ENCODE results near the gene GPR137.
A peak's percentile ranks its signal among the peaks of the same experiment; 100 is the strongest.

The GPR137 gene

DNA sequence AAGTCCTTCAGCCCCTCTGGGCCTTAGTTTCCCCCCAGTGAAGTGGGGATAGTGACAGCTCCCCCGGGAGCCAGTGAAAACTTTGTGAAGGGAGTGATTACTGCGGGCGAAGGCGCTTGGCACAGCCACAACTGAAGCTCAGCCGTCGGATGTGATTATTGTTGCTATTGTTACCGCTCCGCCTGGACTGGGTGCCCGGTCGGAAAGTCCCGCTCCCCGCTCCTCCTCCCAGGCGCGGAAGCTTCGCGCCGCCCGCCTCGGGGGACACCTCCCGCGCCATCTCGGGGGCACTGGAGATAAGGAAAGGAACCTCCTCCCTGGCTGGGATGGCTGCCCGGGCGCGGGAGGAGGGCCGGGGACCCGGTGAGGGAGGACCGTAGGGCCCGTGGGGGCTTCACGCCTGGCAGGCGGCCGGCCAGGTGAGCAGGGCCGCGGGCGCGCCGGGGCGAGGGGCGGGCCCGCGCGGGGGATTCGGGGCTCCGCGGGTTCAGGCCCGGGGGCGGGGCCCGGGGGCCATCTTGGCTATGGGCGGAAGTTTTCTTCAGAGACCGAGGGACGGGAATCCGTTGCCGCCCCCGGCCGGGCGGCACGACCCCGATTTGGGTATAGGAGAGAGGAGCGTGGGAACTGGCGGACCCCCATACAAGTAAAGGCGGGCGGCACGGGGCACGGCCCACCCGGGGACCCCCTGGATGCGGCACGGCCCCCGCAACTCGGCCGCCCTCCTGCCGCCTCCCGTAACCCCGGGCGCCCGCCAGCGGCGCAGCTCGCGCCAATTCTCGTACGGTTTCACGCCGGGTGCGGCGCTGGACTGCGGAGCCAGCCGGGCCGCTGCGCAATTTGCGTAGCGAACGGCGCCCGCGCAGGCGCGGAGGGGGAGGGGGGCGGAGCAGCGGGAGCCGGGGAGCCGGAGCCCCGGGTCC is at the start of gene GPR137:
Gene GPR137, plus strand, starts transcription at position 887 of the 923 bp plus-strand sequence. CDS start 677 bp downstream, outside the sequence.
- peak within 1 kb of the TSS; percentile 72 for H3K4me3 ChIP-seq (ENCODE audit: low read depth, low read length)
- DNase-seq (ENCODE audit: low read depth): peak; percentile 84

DNA sequence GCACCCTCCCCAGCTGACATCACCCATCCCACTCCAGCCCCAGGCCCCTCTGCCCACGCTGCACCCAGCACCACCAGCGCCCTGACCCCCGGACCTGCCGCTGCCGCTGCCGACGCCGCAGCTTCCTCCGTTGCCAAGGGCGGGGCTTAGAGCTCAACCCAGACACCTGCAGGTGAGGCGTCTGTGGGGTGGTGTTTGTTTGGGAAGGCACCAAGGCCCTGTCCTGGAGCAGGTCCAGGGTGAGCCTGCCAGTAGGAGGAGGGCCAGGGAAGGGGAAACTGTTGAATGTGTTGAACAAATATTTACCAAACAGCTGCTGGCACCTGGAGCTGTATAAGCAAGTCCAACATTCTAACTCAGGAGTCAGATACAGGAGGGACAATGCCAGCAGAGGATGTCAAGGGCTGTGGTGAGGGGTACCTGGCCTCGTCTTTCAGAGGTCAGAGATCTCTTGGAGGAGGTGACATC is 48.1 kb upstream of the GPR137 start:
- no peak overlapping the region for H3K4me3 ChIP-seq (ENCODE audit: low read depth, low read length)
- no peak for TF ChIP-seq MYC (IDR thresholded peaks at IDR 0.05; ENCODE audit: low read depth, low read length)
- DNase-seq (ENCODE audit: low read depth): no peak

More for the DNA sequence above, at the start of gene GPR137:
- TF ChIP-seq POLR2A (IDR thresholded peaks at IDR 0.05; ENCODE audit: extremely low read depth, insufficient read length): peak; percentile 41
- TF ChIP-seq MYC (IDR thresholded peaks at IDR 0.05; ENCODE audit: low read depth, low read length): no peak; the same call in 1 of the 2 replicates
- TF ChIP-seq MAX (IDR thresholded peaks at IDR 0.05; ENCODE audit: low read depth, low read length): no peak
- TF ChIP-seq CTCF (IDR thresholded peaks at IDR 0.05; ENCODE audit: low read depth, low read length): no peak

GRCh38 chr11:64238076-64238475 is 47.6 kb upstream of the GPR137 start:
- TF ChIP-seq POLR2A (IDR thresholded peaks at IDR 0.05; ENCODE audit: extremely low read depth, insufficient read length) (no peak), MYC (IDR thresholded peaks at IDR 0.05; ENCODE audit: low read depth, low read length) (no peak), CTCF (IDR thresholded peaks at IDR 0.05; ENCODE audit: low read depth, low read length) (no peak), MAX (IDR thresholded peaks at IDR 0.05; ENCODE audit: low read depth, low read length) (no peak)
- DNase-seq (ENCODE audit: low read depth): no peak

DNA sequence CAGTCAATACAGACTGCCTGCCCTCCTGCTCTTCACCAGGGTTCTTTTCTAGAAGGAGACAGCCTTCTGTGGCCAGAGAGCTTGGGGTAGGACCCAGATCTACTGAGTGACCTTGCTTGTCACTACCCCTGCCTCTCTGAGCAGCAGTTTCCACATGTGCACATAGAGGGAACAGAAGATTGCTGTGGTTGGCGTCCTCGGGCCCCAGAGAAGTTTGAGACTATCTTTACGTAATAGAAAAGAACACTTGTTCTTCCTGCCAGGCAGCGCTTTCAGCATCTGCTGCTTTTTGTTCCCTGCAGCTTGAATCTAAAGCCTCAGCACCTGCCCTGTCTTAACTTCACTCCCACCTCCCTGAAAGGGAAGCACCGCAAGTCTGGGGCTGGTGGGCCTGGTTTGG is 46.6 kb upstream of the GPR137 start:
- H3K4me3 ChIP-seq (ENCODE audit: low read depth, low read length): no peak overlapping the region
- peak; percentile 47 for DNase-seq (ENCODE audit: low read depth)
- TF ChIP-seq MAX (IDR thresholded peaks at IDR 0.05; ENCODE audit: low read depth, low read length) (0 out of 2 replicates have a peak, but pooled peaks have one; percentile 14), CTCF (IDR thresholded peaks at IDR 0.05; ENCODE audit: low read depth, low read length) (no peak)

More at GRCh38 chr11:64238076-64238475, 47.6 kb upstream of the GPR137 start:
- H3K4me3 ChIP-seq (ENCODE audit: low read depth, low read length): no peak overlapping the region

DNA sequence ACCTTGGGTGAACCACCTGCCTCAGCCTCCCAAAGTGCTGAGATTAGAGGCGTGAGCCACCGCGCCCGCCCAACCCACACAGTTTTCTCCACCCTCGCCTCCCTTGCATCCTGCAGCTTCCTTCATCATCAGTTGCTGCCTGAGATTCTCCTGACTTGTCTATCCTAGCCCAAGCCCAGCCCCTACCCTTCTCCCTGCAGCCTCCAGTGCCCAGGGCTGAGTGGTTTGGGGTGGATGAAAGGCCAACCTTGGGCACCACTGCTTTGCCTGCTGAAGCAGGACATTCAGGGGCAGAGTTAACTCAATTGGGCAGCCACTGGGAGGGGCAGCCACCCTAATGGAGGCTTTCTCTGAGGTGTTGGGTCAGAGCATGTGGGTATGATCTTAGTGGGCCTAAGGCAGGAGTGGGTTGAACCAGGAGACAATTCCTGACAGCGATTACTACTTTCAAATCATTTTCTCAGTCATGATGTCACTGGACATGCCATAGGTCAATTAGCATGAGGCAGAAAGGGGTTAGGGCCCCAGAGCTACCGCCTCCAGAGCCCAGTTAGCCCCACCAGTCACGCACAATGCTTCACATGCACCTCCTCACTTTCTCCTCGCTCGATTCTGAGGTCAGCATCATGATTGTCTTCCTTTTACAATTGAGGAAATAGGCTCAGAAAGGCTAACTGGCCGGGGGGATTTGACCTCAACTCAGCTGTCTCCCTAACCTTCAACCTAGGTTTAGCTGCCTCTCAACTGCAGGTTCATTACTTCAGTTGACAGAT is 45.8 kb upstream of the GPR137 start:
- peak; percentile 81 for DNase-seq (ENCODE audit: low read depth)
- H3K4me3 ChIP-seq (ENCODE audit: low read depth, low read length): peak overlapping the region; percentile 85
- TF ChIP-seq MYC (IDR thresholded peaks at IDR 0.05; ENCODE audit: low read depth, low read length) (no peak; the same call in 1 of the 2 replicates), MAX (IDR thresholded peaks at IDR 0.05; ENCODE audit: low read depth, low read length) (peak; percentile 75)

DNA sequence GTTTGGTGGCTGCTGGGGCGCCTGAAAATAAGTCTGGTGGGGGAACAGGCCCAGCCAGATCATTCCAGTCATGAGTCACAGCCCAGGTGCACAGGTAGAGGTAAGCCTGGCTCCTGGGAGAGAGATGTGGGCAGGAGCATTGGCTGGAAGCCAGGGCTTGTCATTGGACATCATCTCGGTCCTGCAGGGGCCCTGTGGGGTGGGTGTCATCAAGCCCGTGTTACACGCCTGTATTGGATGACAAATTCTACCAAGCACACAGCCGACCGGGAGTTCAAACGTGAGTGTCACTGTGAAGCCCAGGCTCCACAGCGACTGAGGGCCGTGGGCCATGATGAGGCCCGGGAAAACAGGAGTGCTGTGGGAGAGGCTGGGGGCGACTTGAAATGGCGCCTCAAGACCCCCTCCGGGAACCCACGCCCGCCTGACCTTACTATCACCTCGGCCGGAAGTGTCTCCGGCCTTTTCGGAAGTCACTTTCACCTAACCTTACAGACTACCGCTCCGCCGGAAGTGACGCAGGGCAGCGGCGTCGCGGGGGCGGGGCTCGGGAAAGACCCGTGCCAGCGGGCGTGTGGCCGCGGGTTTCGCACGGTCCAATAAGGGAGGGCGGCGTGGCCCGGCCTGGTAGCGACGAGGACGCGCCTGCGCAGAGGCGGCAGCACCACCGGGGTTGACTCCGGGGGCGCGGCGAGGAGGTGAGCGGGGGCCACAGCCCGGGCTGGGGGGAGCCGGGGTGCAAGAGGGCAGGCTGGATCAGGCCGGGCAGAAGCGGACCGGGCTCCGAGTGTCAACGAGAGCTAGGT is 45.0 kb upstream of the GPR137 start, which contains the start of gene FKBP2:
Gene FKBP2, plus strand, starts transcription at position 661 of the 806 bp plus-strand sequence. CDS start 1,293 bp downstream, outside the sequence.
- TF ChIP-seq MAX (IDR thresholded peaks at IDR 0.05; ENCODE audit: low read depth, low read length) (peak; percentile 64; the same call in 1 of the 2 replicates), CTCF (IDR thresholded peaks at IDR 0.05; ENCODE audit: low read depth, low read length) (no peak), MYC (IDR thresholded peaks at IDR 0.05; ENCODE audit: low read depth, low read length) (peak; percentile 64; the same call in 1 of the 2 replicates), POLR2A (IDR thresholded peaks at IDR 0.05; ENCODE audit: extremely low read depth, insufficient read length) (peak; percentile 89)
- peak within 1 kb of the TSS; percentile 85 for H3K4me3 ChIP-seq (ENCODE audit: low read depth, low read length)
- DNase-seq (ENCODE audit: low read depth): peak; percentile 98

All from NB4 (cell line).